HepG2 (cell line): ENCODE measurements around the gene RHBDL1. TPM values are rescaled to one million over a fixed set of nuclear protein-coding genes. Genes with fewer than 3 reads are reported as not detected.
A peak's percentile ranks its signal among the peaks of the same experiment; 100 is the strongest.

Experiments used
- AGO2 ChIP-seq: fragments of 200-400 bp; formaldehyde crosslinking; optimal IDR thresholded peaks from 2 replicates; pipeline ENCODE3; 2017; ENCODE audit warnings: mild to moderate bottlenecking, low read depth, low read length, moderate library complexity
- MED8 ChIP-seq: sonication (generic); formaldehyde crosslinking; IDR thresholded peaks from 2 replicates; pipeline ENCODE4 v1.8.1; 2023; ENCODE audit warnings: mild to moderate bottlenecking, missing genetic modification reagents; ENCODE audit not compliant: insufficient replicate concordance
- NCOA2 ChIP-seq: sonication (generic); formaldehyde crosslinking; IDR thresholded peaks from 2 replicates; pipeline ENCODE4 v1.8.0; 2022; ENCODE audit warnings: inconsistent platforms
- TAF15 ChIP-seq: fragments of 200-400 bp; formaldehyde crosslinking; IDR thresholded peaks from one replicate; pipeline ENCODE4 v1.6.1; 2018; ENCODE audit warnings: mild to moderate bottlenecking, low read depth, low read length; ENCODE audit not compliant: poor library complexity, severe bottlenecking
- ZBTB40 ChIP-seq, 2 experiments: fragments of 450-650 bp in 1 of 2; sonication (generic) in 1 of 2; formaldehyde crosslinking in 1 of 2; IDR thresholded peaks; 2 replicates each; pipeline versions ENCODE4 v1.6.1 to v1.8.0; 2016 to 2022; ENCODE audit warnings: antibody characterized with exemption in 1 of 2, mild to moderate bottlenecking in 1 of 2, missing genetic modification reagents in 1 of 2
- ZFP91 ChIP-seq: sonication (generic); formaldehyde crosslinking; IDR thresholded peaks from 2 replicates; pipeline ENCODE4 v1.9.0; 2022; ENCODE audit warnings: missing genetic modification reagents, mild to moderate bottlenecking, borderline replicate concordance
- ZMYM2 ChIP-seq: sonication (generic); formaldehyde crosslinking; IDR thresholded peaks from 2 replicates; pipeline ENCODE4 v1.8.0; 2022; ENCODE audit warnings: mild to moderate bottlenecking, missing genetic modification reagents
- ZNF180 ChIP-seq: sonication (generic); formaldehyde crosslinking; IDR thresholded peaks from 2 replicates; pipeline ENCODE4 v1.4.0; 2020; ENCODE audit warnings: low read depth, missing genetic modification reagents, borderline replicate concordance
- ZNF282 ChIP-seq: fragments of 450-650 bp; IDR thresholded peaks from 2 replicates; pipeline ENCODE4 v1.6.1; 2018; ENCODE audit not compliant: partially characterized antibody
- ZNF430 ChIP-seq: sonication (generic); formaldehyde crosslinking; IDR thresholded peaks from 2 replicates; pipeline ENCODE4 v1.9.0; 2021; ENCODE audit warnings: mild to moderate bottlenecking, missing genetic modification reagents
- ZNF678 ChIP-seq: sonication (generic); formaldehyde crosslinking; IDR thresholded peaks from 2 replicates; pipeline ENCODE4 v1.4.0; 2020; ENCODE audit warnings: mild to moderate bottlenecking, missing genetic modification reagents
- ZNF709 ChIP-seq: sonication (generic); formaldehyde crosslinking; IDR thresholded peaks from 2 replicates; pipeline ENCODE4 v1.5.0; 2020; ENCODE audit warnings: mild to moderate bottlenecking, missing genetic modification reagents
- ZNF782 ChIP-seq: sonication (generic); formaldehyde crosslinking; IDR thresholded peaks from 2 replicates; pipeline ENCODE4 v1.4.0; 2020; ENCODE audit warnings: missing genetic modification reagents, mild to moderate bottlenecking, borderline replicate concordance
- polyA plus RNA-seq, 8 experiments: library from polyadenylated mRNA; depleted of rRNA in 3 of 8; stranded (reverse) in 7 of 8; unstranded in 1 of 8; fragments of >200 nt; fragmentation: Illumina TruSeq in 4 of 8; extraction: Trizol in 4 of 8; gene quantifications; 2 replicates each; pipeline versions ENCODE4 v1.2.1 to v1.2.3, GENCODE V29; 2011 to 2016; ENCODE audit warnings: low read depth in 4 of 8, missing spikeins in 1 of 8, mixed read lengths in 1 of 8; ENCODE audit not compliant: insufficient read depth in 1 of 8
- total RNA-seq, 5 experiments: library from RNA; depleted of rRNA; stranded (reverse); fragments of >200 nt; fragmentation: Illumina TruSeq; extraction: Trizol; gene quantifications; 2 replicates each; pipeline ENCODE4 v1.2.3, GENCODE V29; 2016; ENCODE audit warnings: low read depth in 1 of 5
- TF ChIP-seq, protein P1 (sequence below): sonication (generic); formaldehyde crosslinking; IDR thresholded peaks from 2 replicates; pipeline ENCODE4 v1.4.0; 2020; ENCODE audit warnings: mild to moderate bottlenecking, missing genetic modification reagents, borderline replicate concordance

The RHBDL1 gene
- total and polyA plus RNA-seq, 2 of the 13 experiments (the other 11 are each of a cell fraction or from before 2014, with no cell fraction given) = 1.8 to 3.8 TPM

GRCh38 chr16:636206-637080, 39.0 kb upstream of the RHBDL1 start, which contains the start of gene METTL26 (continued):
- TF ChIP-seq ZBTB40 (IDR thresholded peaks at IDR 0.05) (no peak), ZBTB40 (CRISPR knock-in tag; IDR thresholded peaks at IDR 0.05) (peak; percentile 2; the same call in 1 of the 2 replicates), NCOA2 (CRISPR knock-in tag) (0 out of 2 replicates have a peak, but pooled peaks have one; percentile 11), ZNF709 (peak; percentile 91), ZNF678 (CRISPR knock-in tag) (no peak; the same call in 1 of the 2 replicates), ZNF782 (CRISPR knock-in tag) (no peak), ZNF282 (no peak), ZFP91 (peak; percentile 100), ZNF180 (CRISPR knock-in tag) (no peak), AGO2 (no peak), TAF15 (no peak), ZMYM2 (CRISPR knock-in tag) (no peak; the same call in none of the 2 replicates), ZNF430 (CRISPR knock-in tag) (peak; percentile 96), MED8 (peak; percentile 73)
- TF ChIP-seq, protein P1, sequence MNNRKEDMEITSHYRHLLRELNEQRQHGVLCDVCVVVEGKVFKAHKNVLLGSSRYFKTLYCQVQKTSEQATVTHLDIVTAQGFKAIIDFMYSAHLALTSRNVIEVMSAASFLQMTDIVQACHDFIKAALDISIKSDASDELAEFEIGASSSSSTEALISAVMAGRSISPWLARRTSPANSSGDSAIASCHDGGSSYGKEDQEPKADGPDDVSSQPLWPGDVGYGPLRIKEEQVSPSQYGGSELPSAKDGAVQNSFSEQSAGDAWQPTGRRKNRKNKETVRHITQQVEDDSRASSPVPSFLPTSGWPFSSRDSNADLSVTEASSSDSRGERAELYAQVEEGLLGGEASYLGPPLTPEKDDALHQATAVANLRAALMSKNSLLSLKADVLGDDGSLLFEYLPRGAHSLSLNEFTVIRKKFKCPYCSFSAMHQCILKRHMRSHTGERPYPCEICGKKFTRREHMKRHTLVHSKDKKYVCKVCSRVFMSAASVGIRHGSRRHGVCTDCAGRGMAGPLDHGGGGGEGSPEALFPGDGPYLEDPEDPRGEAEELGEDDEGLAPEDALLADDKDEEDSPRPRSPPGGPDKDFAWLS (CRISPR knock-in tag) = no peak
